Measurements from ENCODE around the gene CISH.

Gene CISH

GRCh38 chr3:50611464-50612233, at the start of gene CISH:
CISH (minus strand) TSS chr3:50611774; CDS start chr3:50611650, 124 bp downstream.
- peak; percentile 83 for DNase-seq

GRCh38 chr3:50660386-50660785, 48.8 kb upstream of the CISH start:
- no peak for DNase-seq

GRCh38 chr3:50658831-50659230, 47.3 kb upstream of the CISH start:
- no peak for DNase-seq

GRCh38 chr3:50658416-50658815, 46.8 kb upstream of the CISH start:
- DNase-seq: no peak

GRCh38 chr3:50657816-50658215, 46.2 kb upstream of the CISH start:
- no peak for DNase-seq

GRCh38 chr3:50657407-50657806, 45.8 kb upstream of the CISH start:
- no peak for DNase-seq

GRCh38 chr3:50656417-50657195, 45.0 kb upstream of the CISH start:
- no peak for DNase-seq

- no peak for DNase-seq
Observed at GRCh38 chr3:50655009-50655830, 43.6 kb upstream of the CISH start.

GRCh38 chr3:50653937-50654595, 42.5 kb upstream of the CISH start:
- DNase-seq: no peak

- no peak for DNase-seq
Observed at GRCh38 chr3:50652709-50653108, 41.1 kb upstream of the CISH start.

- peak; percentile 21 for DNase-seq
Observed at GRCh38 chr3:50651920-50652529, 40.5 kb upstream of the CISH start.

- no peak for DNase-seq
Observed at GRCh38 chr3:50651445-50651844, 39.9 kb upstream of the CISH start.

- DNase-seq: no peak
Observed at GRCh38 chr3:50650018-50650417, 38.4 kb upstream of the CISH start.

GRCh38 chr3:50649451-50649931, 37.9 kb upstream of the CISH start:
- DNase-seq: no peak

- no peak for DNase-seq
Observed at GRCh38 chr3:50648944-50649343, 37.4 kb upstream of the CISH start.

GRCh38 chr3:50648313-50648712, 36.7 kb upstream of the CISH start:
- DNase-seq: no peak

- no peak for DNase-seq
Observed at GRCh38 chr3:50645378-50645777, 33.8 kb upstream of the CISH start.

- DNase-seq: no peak
Observed at GRCh38 chr3:50644561-50644960, 33.0 kb upstream of the CISH start.

GRCh38 chr3:50642382-50642781, 30.8 kb upstream of the CISH start:
- DNase-seq: no peak

GRCh38 chr3:50639055-50639494, 27.5 kb upstream of the CISH start:
- DNase-seq: no peak

GRCh38 chr3:50637945-50638344, 26.4 kb upstream of the CISH start:
- DNase-seq: no peak

- DNase-seq: no peak
Observed at GRCh38 chr3:50637011-50637410, 25.4 kb upstream of the CISH start.

Measured in NCI-H1092 treated with DMSO at 0.1 percent for 48 hours (cell line).